Prostate gland (tissue), 2 donors: ENCODE results near the gene USP19.

Experiments used
- POLR2AphosphoS5 ChIP-seq: sonication (generic); formaldehyde crosslinking; IDR thresholded peaks from one replicate; pipeline ENCODE4 v1.6.1; 2017; ENCODE audit warnings: antibody characterized with exemption
- TF ChIP-seq, protein P1 (sequence below), 4 experiments: fragments of 200-600 bp in 2 of 4; fragments of 450-650 bp in 2 of 4; sonication (generic) in 2 of 4; IDR thresholded peaks; 1 replicate in 3 of 4; 2 replicates in 1 of 4; pipeline ENCODE4 v1.5.1; 2016 to 2019; ENCODE audit warnings: antibody characterized with exemption in 4 of 4, mild to moderate bottlenecking in 2 of 4, moderate library complexity in 2 of 4

DNA sequence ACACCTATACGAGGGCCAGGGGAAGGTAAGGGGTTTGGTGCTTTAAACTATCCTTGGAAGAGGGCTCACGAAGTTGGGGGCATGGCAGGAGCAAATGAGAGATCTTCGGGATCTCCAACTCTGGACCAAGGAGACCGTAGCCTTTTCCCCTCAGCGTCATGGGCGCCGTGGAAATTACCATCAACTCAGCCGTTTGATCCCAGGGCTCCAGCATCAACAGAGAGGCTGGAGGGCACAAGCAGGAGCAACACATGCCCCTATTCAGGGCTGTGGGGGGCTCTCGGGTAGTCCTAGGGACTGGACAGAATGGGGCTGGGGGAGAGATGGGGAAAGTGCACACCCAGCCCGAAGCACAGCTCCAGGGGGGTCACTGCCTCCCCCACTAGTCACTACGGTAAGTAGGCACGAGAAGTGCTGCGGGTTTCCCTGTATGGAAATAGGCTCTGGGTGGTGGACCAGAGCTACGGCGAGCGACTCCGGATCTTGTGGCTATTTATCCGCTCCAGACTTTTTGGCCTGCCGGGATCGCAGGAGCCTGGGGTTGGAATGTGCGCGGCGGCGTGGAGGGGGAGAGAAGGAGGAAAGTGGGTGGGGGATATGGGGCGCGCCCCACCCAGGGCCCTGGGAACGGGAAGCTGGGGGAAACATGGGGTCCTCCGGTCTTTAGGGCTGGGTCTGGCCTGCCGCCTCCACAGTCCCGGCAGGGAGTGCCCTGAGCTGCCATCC, 12.8 kb upstream of the USP19 start:
- TF ChIP-seq POLR2AphosphoS5: peak; percentile 79
- TF ChIP-seq, protein P1, sequence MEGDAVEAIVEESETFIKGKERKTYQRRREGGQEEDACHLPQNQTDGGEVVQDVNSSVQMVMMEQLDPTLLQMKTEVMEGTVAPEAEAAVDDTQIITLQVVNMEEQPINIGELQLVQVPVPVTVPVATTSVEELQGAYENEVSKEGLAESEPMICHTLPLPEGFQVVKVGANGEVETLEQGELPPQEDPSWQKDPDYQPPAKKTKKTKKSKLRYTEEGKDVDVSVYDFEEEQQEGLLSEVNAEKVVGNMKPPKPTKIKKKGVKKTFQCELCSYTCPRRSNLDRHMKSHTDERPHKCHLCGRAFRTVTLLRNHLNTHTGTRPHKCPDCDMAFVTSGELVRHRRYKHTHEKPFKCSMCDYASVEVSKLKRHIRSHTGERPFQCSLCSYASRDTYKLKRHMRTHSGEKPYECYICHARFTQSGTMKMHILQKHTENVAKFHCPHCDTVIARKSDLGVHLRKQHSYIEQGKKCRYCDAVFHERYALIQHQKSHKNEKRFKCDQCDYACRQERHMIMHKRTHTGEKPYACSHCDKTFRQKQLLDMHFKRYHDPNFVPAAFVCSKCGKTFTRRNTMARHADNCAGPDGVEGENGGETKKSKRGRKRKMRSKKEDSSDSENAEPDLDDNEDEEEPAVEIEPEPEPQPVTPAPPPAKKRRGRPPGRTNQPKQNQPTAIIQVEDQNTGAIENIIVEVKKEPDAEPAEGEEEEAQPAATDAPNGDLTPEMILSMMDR (IDR thresholded peaks at IDR 0.05): peak in 1 of 4 experiments; percentile 2
